HEK293T (cell line): Measurements from ENCODE around the gene SLC22A5.

Source experiments
- CTCF ChIA-PET: fragments of 350-600 bp; formaldehyde crosslinking; extraction: SDS; loops from one replicate; lab custom pipeline; 2021; ENCODE audit warnings: antibody characterized with exemption, inconsistent platforms; lab: Yijun Ruan, JAX
- POLR2A ChIA-PET: fragments of 350-600 bp; formaldehyde crosslinking; extraction: SDS; loops from one replicate; lab custom pipeline; 2020; ENCODE audit warnings: antibody characterized with exemption, inconsistent platforms; lab: Yijun Ruan, JAX
- DNase-seq: peaks from one replicate; pipeline ENCODE4 v3.0.0; 2012; ENCODE audit warnings: mixed read lengths; ENCODE audit errors: extremely low spot score
- ARNT ChIP-seq: fragments of 450-650 bp; IDR thresholded peaks from 2 replicates; pipeline ENCODE4 v1.6.1; 2017; ENCODE audit warnings: mild to moderate bottlenecking
- BHLHE40 ChIP-seq: fragments of 450-650 bp; IDR thresholded peaks from 2 replicates; pipeline ENCODE4 v1.6.1; 2016; ENCODE audit warnings: mild to moderate bottlenecking, moderate library complexity, borderline replicate concordance
- CTBP1 ChIP-seq: fragments of 450-650 bp; IDR thresholded peaks from 2 replicates; pipeline ENCODE4 v1.6.1; 2016; ENCODE audit warnings: borderline replicate concordance
- ELF4 ChIP-seq: fragments of 450-650 bp; IDR thresholded peaks from 2 replicates; pipeline ENCODE4 v1.6.1; 2017; ENCODE audit warnings: antibody characterized with exemption
- FOXA1 ChIP-seq: fragments of 450-650 bp; IDR thresholded peaks from 2 replicates; pipeline ENCODE4 v1.6.1; 2016; ENCODE audit warnings: mild to moderate bottlenecking
- FOXK2 ChIP-seq: fragments of 450-650 bp; IDR thresholded peaks from 2 replicates; pipeline ENCODE4 v1.6.1; 2016; ENCODE audit warnings: mild to moderate bottlenecking
- FOXM1 ChIP-seq: fragments of 450-650 bp; IDR thresholded peaks from 2 replicates; pipeline ENCODE4 v1.6.1; 2017; ENCODE audit warnings: mild to moderate bottlenecking, borderline replicate concordance
- HDGF ChIP-seq: fragments of 450-650 bp; IDR thresholded peaks from 2 replicates; pipeline ENCODE4 v1.6.1; 2017; ENCODE audit warnings: antibody characterized with exemption, borderline replicate concordance
- L3MBTL2 ChIP-seq: fragments of 450-650 bp; conservative IDR thresholded peaks from 2 replicates; pipeline ENCODE4 v1.6.1; 2016; ENCODE audit warnings: mild to moderate bottlenecking
- LEF1 ChIP-seq: fragments of 450-650 bp; IDR thresholded peaks from 2 replicates; pipeline ENCODE4 v1.6.1; 2017; ENCODE audit warnings: mild to moderate bottlenecking, borderline replicate concordance
- NFRKB ChIP-seq: fragments of 450-650 bp; IDR thresholded peaks from 2 replicates; pipeline ENCODE4 v1.6.1; 2016; ENCODE audit warnings: mild to moderate bottlenecking, moderate library complexity
- PKNOX1 ChIP-seq: fragments of 450-650 bp; IDR thresholded peaks from 2 replicates; pipeline ENCODE4 v1.6.1; 2016
- SP1 ChIP-seq: fragments of 450-650 bp; IDR thresholded peaks from 2 replicates; pipeline ENCODE4 v1.6.1; 2017
- SUZ12 ChIP-seq: fragments of 450-650 bp; IDR thresholded peaks from 2 replicates; pipeline ENCODE4 v1.6.1; 2016; ENCODE audit warnings: mild to moderate bottlenecking
- TARDBP ChIP-seq: fragments of 450-650 bp; IDR thresholded peaks from 2 replicates; pipeline ENCODE4 v1.6.1; 2016
- ZNF384 ChIP-seq: fragments of 450-650 bp; IDR thresholded peaks from 2 replicates; pipeline ENCODE4 v1.6.1; 2016

The SLC22A5 gene

GRCh38 chr5:132424167-132424880 lies 54.8 kb downstream of the SLC22A5 start:
- ChIA-PET POLR2A (no interaction called here), CTCF (interaction anchor here (1.0 to 1.2 kb wide), 2 partner anchors 76 to 186 kb away, joined by 3 to 4 read pairs; no protein-coding TSS in a partner anchor)
- no peak for TF ChIP-seq HDGF
- no peak for TF ChIP-seq ARNT
- no peak for TF ChIP-seq NFRKB
- no peak for DNase-seq

DNA sequence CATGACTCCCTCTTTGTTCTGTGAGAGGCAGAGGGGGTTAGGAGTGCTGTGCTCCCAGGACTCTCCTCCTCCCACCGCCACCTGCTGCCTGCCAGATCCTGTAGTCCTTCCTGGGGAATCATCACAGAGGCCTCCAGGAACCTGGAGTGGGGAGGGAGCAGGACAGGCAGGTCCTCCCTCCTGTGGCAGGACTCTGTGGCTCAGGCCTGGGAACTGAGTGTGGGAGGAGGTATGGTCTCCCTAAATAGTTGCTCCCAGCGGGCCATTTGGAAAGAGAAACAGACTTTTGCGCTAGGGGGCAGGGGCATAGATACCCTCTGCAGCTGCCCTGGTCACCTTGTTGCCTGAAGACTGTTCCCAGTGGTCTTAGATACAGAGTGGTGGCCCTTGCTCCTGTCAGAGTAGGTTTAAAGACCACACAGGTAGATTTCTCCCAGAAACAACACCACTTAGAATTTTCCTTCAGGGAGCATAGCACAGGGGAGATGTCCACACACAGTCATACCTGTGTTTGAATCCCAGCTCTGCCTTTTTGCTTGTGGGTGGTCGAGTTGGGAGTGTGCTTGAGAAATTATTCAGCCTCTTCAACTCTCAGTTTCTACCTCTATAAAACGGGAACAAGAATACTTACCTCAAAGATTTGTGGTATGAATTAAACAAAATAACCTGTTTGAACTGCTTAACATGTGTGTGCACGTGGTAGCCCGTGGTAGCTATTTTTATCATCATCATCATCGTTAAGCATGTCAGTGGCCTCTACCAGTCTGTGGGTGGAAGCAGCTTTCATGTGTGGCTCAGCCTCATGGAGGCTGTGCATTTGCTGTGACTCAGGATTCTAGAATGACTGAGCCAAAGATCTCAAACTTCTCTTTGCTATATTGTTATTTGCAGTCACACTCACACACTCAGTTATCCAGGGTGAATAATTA lies 55.8 kb downstream of the SLC22A5 start:
- ChIA-PET POLR2A (interaction anchor here (1.7 kb wide), 1 partner anchor 65 kb away, joined by 4 read pairs; the partner anchor contains the start of gene IRF1), CTCF (interaction anchor here (0.7 kb wide), 1 partner anchor 245 kb away, joined by 4 read pairs; no protein-coding TSS in a partner anchor)
- no peak for DNase-seq
- no peak for TF ChIP-seq FOXM1
- no peak for TF ChIP-seq NFRKB
- TF ChIP-seq TARDBP = no peak
- TF ChIP-seq L3MBTL2 = no peak
- no peak for TF ChIP-seq PKNOX1

DNA sequence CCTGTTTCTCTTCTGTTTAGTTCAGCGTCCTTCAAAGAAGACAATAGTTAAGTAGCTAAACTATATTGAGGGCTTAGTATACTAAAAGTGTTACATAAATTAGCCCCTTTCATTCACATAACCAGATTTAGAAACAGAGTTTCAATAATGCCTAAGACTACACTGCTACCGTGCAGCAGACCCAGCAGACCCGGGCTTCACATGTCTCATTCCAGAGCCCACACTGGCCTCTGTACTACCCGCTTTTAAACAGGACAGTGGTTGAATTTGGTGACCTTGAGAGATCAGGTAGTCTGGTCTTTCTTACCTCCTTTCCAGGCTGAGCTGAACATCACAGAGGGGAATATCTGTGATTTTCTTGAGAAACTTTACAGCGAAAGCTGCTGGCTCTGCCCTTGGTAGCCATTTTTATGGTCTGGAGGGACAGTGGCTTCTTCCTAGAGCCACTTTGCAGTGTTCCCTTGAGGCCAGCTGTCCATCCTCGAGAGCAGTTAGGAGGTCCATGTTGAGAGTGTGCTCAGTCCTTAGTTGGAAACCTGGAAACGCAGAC lies 56.5 kb downstream of the SLC22A5 start:
- no peak for DNase-seq
- ChIA-PET POLR2A (interaction anchor here (1.7 kb wide), 1 partner anchor 65 kb away, joined by 4 read pairs; the partner anchor contains the start of gene IRF1), CTCF (interaction anchor here (0.7 to 2.9 kb wide), 2 partner anchors 75 to 246 kb away, joined by 4 to 8 read pairs; no protein-coding TSS in a partner anchor)
- no peak for TF ChIP-seq FOXA1
- no peak for TF ChIP-seq ELF4
- TF ChIP-seq ZNF384 = no peak
- TF ChIP-seq L3MBTL2 = no peak
- TF ChIP-seq TARDBP = no peak
- TF ChIP-seq HDGF = no peak
- no peak for TF ChIP-seq CTBP1
- TF ChIP-seq PKNOX1 = no peak
- no peak for TF ChIP-seq FOXM1
- TF ChIP-seq LEF1 = no peak
- no peak for TF ChIP-seq NFRKB
- TF ChIP-seq BHLHE40 = no peak
- TF ChIP-seq SP1 = no peak
- no peak for TF ChIP-seq SUZ12
- no peak for TF ChIP-seq FOXK2
- no peak for TF ChIP-seq ARNT

DNA sequence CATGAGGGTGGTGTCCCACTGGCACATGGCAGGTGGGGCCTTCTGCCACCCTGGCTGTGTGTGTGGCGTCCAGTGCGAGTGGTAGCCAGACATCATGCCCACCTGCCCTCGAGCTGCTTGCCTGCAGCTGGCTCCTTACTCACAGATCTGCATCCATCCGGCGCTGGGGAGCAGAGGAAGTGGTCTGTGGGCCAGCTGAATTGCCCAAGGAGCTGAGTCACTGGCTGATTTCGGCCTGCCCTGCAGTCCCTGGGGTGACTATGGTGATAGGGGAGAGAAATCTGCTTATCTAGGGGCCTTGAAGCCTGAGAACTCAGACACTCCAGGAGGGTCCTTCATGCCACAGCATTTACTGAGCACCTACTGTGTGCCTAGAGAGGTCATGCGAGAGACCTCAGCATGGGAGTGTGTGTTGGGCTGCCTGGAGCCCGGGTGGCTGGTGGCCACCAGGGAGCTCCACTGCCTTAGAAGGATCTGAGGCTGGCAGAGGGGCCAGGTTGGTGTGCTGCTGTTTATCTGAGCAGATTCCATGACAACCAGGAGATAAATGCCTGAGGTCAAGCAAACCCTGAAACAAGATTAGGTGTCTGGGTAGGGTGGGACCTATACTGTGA lies 57.1 kb downstream of the SLC22A5 start:
- TF ChIP-seq NFRKB (no peak), FOXM1 (no peak), ZNF384 (no peak), SP1 (no peak), PKNOX1 (no peak), TARDBP (no peak), ARNT (no peak), BHLHE40 (no peak), ELF4 (no peak), FOXK2 (no peak)
- no peak for DNase-seq
- POLR2A ChIA-PET = interaction anchor here (1.4 to 1.7 kb wide), 2 partner anchors 64 to 70 kb away, joined by 4 to 7 read pairs; partner anchors contain the start of gene IRF1
- CTCF ChIA-PET = interaction anchor here (0.6 to 2.9 kb wide), 4 partner anchors 64 to 246 kb away, joined by 3 to 8 read pairs (median 4); partner anchors contain the start of gene IRF1

GRCh38 chr5:132427281-132428146 lies 58.0 kb downstream of the SLC22A5 start:
- no peak for DNase-seq
- CTCF ChIA-PET = interaction anchor here (0.6 to 2.9 kb wide), 3 partner anchors 63 to 73 kb away, joined by 3 to 8 read pairs (median 4); partner anchors contain the start of gene IRF1
- TF ChIP-seq ELF4 (no peak), NFRKB (no peak), SUZ12 (no peak), TARDBP (no peak), FOXM1 (no peak), BHLHE40 (no peak), ZNF384 (no peak), FOXK2 (no peak), ARNT (no peak), FOXA1 (no peak)
- POLR2A ChIA-PET = interaction anchor here (0.8 to 1.4 kb wide), 2 partner anchors 63 to 69 kb away, joined by 4 to 7 read pairs; partner anchors contain the start of gene IRF1
